HEK293 (cell line): Measurements from ENCODE around the gene PLPP1.

Experiments used
- CTCF ChIP-seq: fragments of 450-650 bp; formaldehyde crosslinking; IDR thresholded peaks from 2 replicates; pipeline ENCODE4 v1.5.1; 2016; ENCODE audit warnings: missing biosample characterization, missing genetic modification characterization
- FEZF1 ChIP-seq: fragments of 450-650 bp; formaldehyde crosslinking; IDR thresholded peaks from 2 replicates; pipeline ENCODE4 v1.5.1; 2016; ENCODE audit warnings: missing biosample characterization, missing genetic modification characterization
- PATZ1 ChIP-seq: fragments of 450-650 bp; formaldehyde crosslinking; IDR thresholded peaks from 2 replicates; pipeline ENCODE4 v1.5.1; 2016; ENCODE audit warnings: missing biosample characterization, missing genetic modification characterization

GRCh38 chr5:55410845-55411244 lies 123.9 kb downstream of the PLPP1 start:
- no peak for TF ChIP-seq PATZ1 (tag by site-specific recombination)
- TF ChIP-seq FEZF1 (tag by site-specific recombination): no peak
- no peak for TF ChIP-seq CTCF (tag by site-specific recombination)
